GM10847 (cell line): ENCODE results near the gene ABCA9.

Experiments
- POLR2A ChIP-seq: IDR thresholded peaks from 2 replicates; pipeline ENCODE4 v1.6.1; 2011; ENCODE audit not compliant: insufficient read length; ENCODE audit errors: extremely low read depth

ABCA9 gene

GRCh38 chr17:68973098-68973846 lies 87.5 kb downstream of the ABCA9 start:
- no peak for TF ChIP-seq POLR2A

DNA sequence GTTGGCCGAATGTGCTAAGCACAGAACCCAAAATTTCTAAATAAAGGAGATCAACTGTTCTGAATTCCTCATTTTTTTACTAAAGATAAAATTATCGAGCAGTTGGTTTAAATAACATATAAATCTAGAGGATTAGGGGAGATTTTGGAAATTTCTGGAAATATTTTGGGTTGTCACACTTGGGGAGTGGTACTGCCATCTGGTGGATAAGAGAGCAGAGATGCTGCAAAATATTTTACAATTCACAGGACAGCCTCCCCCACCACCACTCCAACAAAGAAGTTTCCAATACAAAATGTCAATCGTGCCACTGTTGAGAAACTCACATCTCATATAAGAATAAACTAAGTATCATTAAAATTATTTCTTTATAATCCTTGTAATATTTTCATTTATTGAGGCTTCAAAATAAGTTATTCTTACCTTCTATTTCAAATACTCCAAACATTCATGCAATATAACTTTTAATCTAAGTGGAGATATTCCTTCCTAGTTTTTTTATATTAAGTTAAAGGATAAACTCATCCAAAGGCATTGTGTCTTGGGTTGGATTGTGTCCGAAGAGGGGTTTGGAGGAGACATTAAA lies 88.5 kb downstream of the ABCA9 start:
- no peak for TF ChIP-seq POLR2A

DNA sequence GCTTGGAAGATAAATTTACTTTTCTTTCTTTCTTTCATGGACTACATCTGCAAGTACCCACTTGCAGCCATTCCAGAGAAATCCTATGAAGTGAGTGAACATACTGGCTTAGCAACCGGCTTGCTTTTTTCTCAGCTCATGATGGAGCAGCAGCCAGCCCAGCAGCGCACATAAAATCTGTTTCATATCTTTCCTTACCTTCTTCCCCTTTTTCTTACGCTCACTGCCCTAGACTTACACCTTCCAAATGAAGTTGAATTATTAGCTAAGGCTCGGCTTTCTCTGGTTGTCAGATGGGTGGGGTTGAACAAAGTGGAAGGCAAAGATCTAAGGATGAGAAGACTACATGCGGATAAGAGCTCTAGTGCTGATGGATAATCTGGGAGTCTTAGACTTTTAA lies 91.6 kb downstream of the ABCA9 start:
- no peak for TF ChIP-seq POLR2A

DNA sequence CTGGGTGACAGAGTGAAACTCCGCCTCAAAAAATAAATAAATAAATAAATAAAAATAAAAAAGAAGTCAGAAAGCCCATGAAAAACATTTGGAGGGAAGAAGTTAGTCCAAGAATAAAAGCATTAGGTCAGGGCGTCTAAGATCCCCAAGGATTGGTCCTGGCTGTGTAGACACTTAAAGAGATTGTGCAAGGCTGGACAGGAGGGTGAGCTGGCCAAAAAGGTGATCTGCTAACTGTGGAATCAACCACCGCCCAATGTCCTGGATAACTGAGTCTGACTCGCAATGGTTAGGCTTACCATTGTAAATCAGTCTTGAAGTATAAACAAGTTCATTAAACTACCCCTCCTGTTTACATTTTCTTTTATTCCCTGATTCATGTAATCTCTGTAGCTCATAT lies 96.8 kb downstream of the ABCA9 start:
- no peak for TF ChIP-seq POLR2A

- TF ChIP-seq POLR2A: no peak
These were observed 99.4 kb downstream of the ABCA9 start for GRCh38 chr17:68961214-68961882.

DNA sequence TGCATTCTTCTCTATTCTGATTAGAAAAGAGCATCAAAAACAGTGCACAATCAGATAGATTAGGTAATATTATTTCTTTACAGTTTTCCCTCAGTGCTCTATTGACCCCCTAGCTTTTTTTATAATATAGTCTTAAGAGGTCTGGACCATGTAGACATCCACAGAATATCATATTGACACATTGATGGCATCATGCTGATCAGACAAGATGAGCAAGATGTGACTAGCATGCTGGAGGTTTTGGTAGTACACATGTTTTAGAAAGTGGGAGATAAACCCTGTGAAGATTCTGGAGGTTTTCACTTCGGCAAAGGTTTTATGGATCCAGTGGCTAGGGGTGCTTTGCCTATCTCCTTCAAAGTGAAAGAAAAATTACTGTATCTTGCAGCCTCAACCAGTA lies 102.8 kb downstream of the ABCA9 start:
- no peak for TF ChIP-seq POLR2A

DNA sequence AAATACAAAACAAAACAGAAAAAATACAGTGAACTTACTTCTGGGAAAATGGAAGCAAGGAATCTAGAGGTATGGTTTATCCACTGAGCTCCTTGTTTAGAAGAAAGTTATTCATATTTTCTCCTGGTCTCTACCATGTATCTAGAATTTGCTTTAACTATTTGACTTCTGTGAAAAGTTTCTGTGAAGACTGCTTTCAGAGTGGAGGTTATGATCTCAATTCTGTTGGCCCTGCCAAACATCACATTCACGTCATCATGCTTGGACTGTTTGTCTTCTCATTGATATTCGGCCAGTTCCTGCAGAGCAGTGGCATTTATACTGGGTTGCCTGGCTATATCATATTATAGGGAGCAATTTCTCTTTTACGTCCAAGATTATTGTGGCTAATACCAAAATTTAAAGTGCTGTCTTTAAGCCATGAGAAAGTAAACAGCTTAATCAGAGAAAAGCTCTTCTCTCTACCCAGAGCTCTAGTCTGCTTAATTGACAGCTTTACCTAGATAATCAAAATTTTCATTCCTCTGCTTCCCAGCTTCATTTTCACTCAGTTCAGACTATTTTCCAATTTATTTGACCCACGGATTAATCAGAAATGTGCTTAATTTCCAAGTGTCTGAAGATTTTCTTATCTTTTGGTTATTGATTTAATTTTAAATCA lies 105.4 kb downstream of the ABCA9 start, which contains the start of gene ABCA8:
Gene ABCA8, minus strand, starts transcription at position 212 of the 661 bp plus-strand sequence. CDS start 13,358 bp downstream, outside the sequence.
- TF ChIP-seq POLR2A: no peak

- no peak for TF ChIP-seq POLR2A
These were observed 106.4 kb downstream of the ABCA9 start for GRCh38 chr17:68954146-68954896.

DNA sequence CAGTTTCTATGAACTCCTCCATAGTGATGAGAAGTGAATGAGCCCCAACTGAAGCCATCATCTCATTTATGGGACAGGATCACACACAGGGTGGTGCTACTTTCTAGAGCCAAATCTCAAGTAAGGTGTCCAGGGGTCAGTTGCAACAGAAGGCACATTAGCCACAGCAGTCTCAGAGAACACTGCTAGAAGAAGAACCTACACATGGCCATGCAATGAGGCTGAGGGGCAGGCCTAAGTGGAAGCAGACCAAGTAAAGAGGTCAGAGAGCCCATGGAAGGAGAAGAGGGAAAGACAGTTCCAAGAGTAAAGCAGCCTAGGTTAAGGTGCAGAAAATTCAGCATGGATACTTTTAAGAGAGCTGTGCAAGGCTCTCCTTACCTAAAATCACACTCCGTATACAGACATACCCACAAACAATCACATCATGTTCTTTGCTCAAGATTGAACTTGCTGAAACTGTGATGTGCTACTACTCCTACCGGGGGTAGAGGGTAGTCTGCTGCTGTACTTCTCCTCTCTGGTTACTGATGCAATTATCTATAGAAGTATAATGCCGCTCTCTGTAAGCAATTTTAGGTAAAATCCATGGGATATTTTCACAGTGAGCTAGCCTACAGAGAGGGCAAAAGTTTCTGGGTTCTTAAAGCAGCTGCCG lies 107.3 kb downstream of the ABCA9 start:
- no peak for TF ChIP-seq POLR2A

GRCh38 chr17:68950725-68951124 lies 110.0 kb downstream of the ABCA9 start:
- no peak for TF ChIP-seq POLR2A

DNA sequence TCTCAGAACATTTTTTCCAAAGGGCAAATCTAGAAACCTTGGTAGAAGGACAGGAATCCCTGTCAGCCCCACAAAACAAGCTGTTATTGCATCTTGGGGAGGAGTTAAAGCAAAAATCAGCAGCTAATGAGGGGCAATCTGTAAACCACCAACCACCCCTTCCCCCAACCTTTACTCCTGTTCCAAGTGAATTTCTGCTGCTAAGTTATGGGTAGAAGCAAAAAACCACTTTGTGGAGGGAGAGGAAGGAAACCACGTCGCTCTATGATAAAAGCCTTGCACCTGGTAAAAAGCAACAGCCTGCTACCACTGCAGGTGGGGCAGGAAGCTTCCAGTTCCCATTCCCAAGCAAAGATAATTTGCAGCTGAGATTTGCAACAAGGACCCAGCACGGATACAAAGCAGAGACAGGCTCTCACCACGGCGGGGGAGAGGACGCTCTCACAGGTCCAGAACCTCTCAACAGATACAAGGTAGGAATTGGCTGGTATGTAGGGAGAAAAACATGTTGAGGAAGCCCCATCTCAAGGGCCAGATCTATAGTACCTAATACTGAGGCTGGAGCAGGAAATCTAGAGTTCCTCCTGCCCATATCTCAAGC lies 116.2 kb downstream of the ABCA9 start:
- no peak for TF ChIP-seq POLR2A

DNA sequence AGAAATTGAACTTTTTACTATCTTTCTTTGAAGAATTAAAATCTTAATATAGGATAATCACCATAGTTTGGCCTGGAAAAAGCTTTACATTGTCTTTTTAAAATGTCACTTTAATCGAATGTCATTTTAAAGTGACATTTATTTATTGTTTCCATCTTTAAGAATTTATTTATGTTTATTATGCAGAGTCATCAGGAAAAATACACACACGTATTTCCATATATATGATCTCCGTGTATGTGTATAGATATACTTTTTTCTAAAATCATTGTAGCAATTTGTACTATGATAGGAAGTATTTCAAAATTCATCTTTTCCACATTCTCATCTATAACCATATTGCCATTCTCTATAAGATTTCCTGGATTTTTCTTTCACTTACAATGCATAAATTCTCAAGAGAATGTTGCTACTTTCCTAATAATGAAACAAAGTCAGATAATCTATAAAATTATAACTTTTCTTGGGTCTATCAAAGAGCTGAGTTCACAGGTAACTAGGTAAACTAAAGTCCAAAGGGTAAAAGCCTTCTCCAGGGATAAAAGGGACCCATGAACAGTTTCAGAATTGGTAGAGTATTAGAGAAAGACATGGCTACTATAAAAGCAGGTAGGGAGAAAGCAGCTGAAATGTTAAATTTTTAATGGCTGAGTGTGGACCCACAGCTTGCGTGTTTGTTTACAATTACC lies 117.5 kb downstream of the ABCA9 start:
- TF ChIP-seq POLR2A: no peak

DNA sequence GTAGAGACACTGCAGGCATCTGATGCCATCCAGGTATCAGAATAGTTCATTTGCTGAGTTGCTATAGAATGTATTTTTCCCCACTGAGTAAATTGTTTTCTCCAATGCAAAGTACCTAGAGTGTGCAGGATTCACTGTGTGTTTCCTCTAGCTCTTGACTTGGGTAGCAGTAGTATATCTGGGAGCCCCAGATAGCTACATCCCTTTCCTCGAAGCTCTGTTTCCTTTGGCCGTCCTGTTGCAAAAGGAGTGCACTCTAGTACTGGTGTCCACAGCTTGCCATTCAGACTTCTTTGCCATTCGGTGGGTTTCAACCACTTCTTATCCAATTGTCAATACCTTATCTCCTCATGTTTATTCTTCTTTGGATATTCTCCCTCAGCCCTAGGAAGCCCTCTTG lies 118.3 kb downstream of the ABCA9 start:
- TF ChIP-seq POLR2A: no peak

DNA sequence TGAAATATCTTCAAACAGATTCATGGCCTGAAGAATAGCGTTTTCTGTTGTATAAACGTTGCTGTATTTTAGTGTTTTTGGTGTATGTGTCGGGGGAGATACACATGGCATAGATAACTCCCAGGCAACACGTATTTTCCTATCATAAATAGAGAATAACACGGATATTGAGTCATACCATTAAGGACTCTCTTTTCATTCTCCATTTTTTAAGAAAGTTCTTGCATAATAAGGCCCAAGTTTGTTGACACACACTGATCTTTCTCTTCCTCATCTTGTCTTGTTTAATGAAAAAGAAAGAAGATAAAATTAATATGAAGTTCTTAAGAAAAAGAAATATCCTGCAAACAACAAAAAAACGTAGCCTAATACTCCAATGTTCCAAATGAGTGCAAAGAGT lies 119.0 kb downstream of the ABCA9 start:
- no peak for TF ChIP-seq POLR2A
